A673 (cell line): ENCODE results near the gene PDE6C. TPM values are rescaled to one million over a fixed set of nuclear protein-coding genes. Genes with fewer than 3 reads are reported as not detected.

Experiments
- BruUV-seq: library from RNA; stranded (reverse); fragments of 400-500 nt; replicated peaks from 2 replicates; lab custom pipeline; 2021; lab: Mats Ljungman, UMichigan
- CTCF ChIA-PET: fragments of 300-600 bp; sonication (Branson Sonifier 250); formaldehyde crosslinking; loops from one replicate; lab custom pipeline; 2022; ENCODE audit warnings: antibody characterized with exemption; lab: Charles Lee
- POLR2A ChIA-PET: fragments of 300-600 bp; sonication (Branson Sonifier 250); formaldehyde crosslinking; loops from one replicate; lab custom pipeline; 2022; ENCODE audit warnings: antibody characterized with exemption; ENCODE audit not compliant: low non-redundant PET; lab: Charles Lee
- DNase-seq: peaks from one replicate; pipeline ENCODE4 v3.0.0-alpha.2; 2015; ENCODE audit warnings: low spot score
- H3K27ac ChIP-seq: fragments of 200-600 bp; sonication (generic); 2 replicates; pipeline ENCODE4 v1.5.1; 2016; ENCODE audit warnings: mixed run types, low read depth, mild to moderate bottlenecking, mixed read lengths, antibody characterized with exemption, low read length; ENCODE audit not compliant: poor library complexity, severe bottlenecking
- H3K27me3 ChIP-seq: fragments of 200-600 bp; sonication (generic); replicated peaks from 2 replicates; pipeline ENCODE4 v1.6.1; 2017; ENCODE audit warnings: mixed run types, low read depth, mild to moderate bottlenecking, mixed read lengths, antibody characterized with exemption, low read length; ENCODE audit not compliant: insufficient read depth, poor library complexity
- H3K36me3 ChIP-seq: fragments of 200-600 bp; sonication (generic); 2 replicates; pipeline ENCODE4 v1.6.1; 2016; ENCODE audit warnings: mixed run types, mild to moderate bottlenecking, mixed read lengths, antibody characterized with exemption, low read length; ENCODE audit not compliant: insufficient read depth, poor library complexity, severe bottlenecking
- H3K4me1 ChIP-seq: fragments of 200-600 bp; sonication (generic); 2 replicates; pipeline ENCODE4 v1.6.1; 2017; ENCODE audit warnings: mixed run types, mild to moderate bottlenecking, mixed read lengths, antibody characterized with exemption, low read length; ENCODE audit not compliant: insufficient read depth, poor library complexity, severe bottlenecking
- H3K4me3 ChIP-seq: fragments of 200-600 bp; sonication (generic); 2 replicates; pipeline ENCODE4 v1.5.1; 2016; ENCODE audit warnings: low read depth, mixed run types, mild to moderate bottlenecking, mixed read lengths, low read length; ENCODE audit not compliant: poor library complexity, severe bottlenecking
- H3K9me3 ChIP-seq: fragments of 200-600 bp; sonication (generic); 2 replicates; pipeline ENCODE4 v1.6.1; 2016; ENCODE audit warnings: mixed run types, low read depth, mild to moderate bottlenecking, mixed read lengths, antibody characterized with exemption, low read length; ENCODE audit not compliant: poor library complexity, severe bottlenecking
- CTCF ChIP-seq: fragments of 300-800, 200-600 bp; sonication (generic); conservative IDR thresholded peaks from 2 replicates; pipeline ENCODE4 v1.5.1; 2017; ENCODE audit warnings: low read depth, mild to moderate bottlenecking, antibody characterized with exemption, low read length, moderate library complexity, mixed read lengths
- EZH2 ChIP-seq: fragments of 200-600 bp; sonication (generic); IDR thresholded peaks from 2 replicates; pipeline ENCODE4 v1.6.1; 2017; ENCODE audit warnings: borderline replicate concordance, low read depth, mild to moderate bottlenecking, mixed read lengths, antibody characterized with exemption, low read length; ENCODE audit not compliant: poor library complexity, severe bottlenecking
- intact Hi-C: fragments of 100-400 bp; cut with micrococcal nuclease; formaldehyde crosslinking; loops from one replicate; pipeline ENCODE4 v1.10.0; 2022; ENCODE audit not compliant: unreplicated experiment
- total RNA-seq: library from RNA; stranded (reverse); gene quantifications from 2 replicates; pipeline ENCODE4 v1.2.3, GENCODE V29; 2021

The PDE6C gene
- total RNA-seq, 1 experiment from 2014 or later: not detected

- TF ChIP-seq EZH2 (no peak), CTCF (no peak)
- no TSS peak for BruUV-seq
- no peak for DNase-seq
- H3K27me3 ChIP-seq: peaks cover 39% of the 10 kb centered on the region
- no peak overlapping the region for H3K27ac ChIP-seq
- H3K4me1 ChIP-seq: no peaks in the 10 kb centered on the region
- H3K4me3 ChIP-seq: no peak overlapping the region
- intact Hi-C loops: no loop called here
- H3K36me3 ChIP-seq: no peaks in the 10 kb centered on the region
- no peaks in the 10 kb centered on the region for H3K9me3 ChIP-seq
- POLR2A ChIA-PET: no interaction called here
- CTCF ChIA-PET: no interaction called here
Observed at GRCh38 chr10:93598157-93598556, 14.2 kb upstream of the PDE6C start.

- Histone ChIP-seq H3K27me3 (peaks cover 50% of the 10 kb centered on the region), H3K27ac (no peak overlapping the region), H3K9me3 (no peaks in the 10 kb centered on the region), H3K4me3 (no peak overlapping the region), H3K36me3 (no peaks in the 10 kb centered on the region), H3K4me1 (no peaks in the 10 kb centered on the region)
- TF ChIP-seq EZH2 (no peak), CTCF (no peak)
- intact Hi-C loops: no loop called here
- ChIA-PET POLR2A (no interaction called here), CTCF (no interaction called here)
- no peak for DNase-seq
- BruUV-seq: no TSS peak
Observed at GRCh38 chr10:93599335-93599734, 13.0 kb upstream of the PDE6C start.

GRCh38 chr10:93599778-93600177, 12.6 kb upstream of the PDE6C start:
- no peak overlapping the region for H3K27ac ChIP-seq
- TF ChIP-seq EZH2: no peak
- no peak for TF ChIP-seq CTCF
- no peaks in the 10 kb centered on the region for H3K4me1 ChIP-seq
- POLR2A ChIA-PET: no interaction called here
- H3K36me3 ChIP-seq: no peaks in the 10 kb centered on the region
- peaks cover 53% of the 10 kb centered on the region for H3K27me3 ChIP-seq
- CTCF ChIA-PET: no interaction called here
- DNase-seq: no peak
- intact Hi-C loops: no loop called here
- no peak overlapping the region for H3K4me3 ChIP-seq
- BruUV-seq: no TSS peak
- no peaks in the 10 kb centered on the region for H3K9me3 ChIP-seq
